GM19238 (cell line): ENCODE measurements around the gene GATAD2A.
A peak's percentile ranks its signal among the peaks of the same experiment; 100 is the strongest.
"Not testable (repeated sequence)": the region's sequence is repeated elsewhere in the genome, so short reads cannot be mapped to it uniquely, and the experiment has no call there.

Experiments
- DNase-seq: peaks from one replicate; pipeline ENCODE4 v3.0.0; 2011; ENCODE audit warnings: low spot score; ENCODE audit not compliant: insufficient read length

GATAD2A gene

GRCh38 chr19:19404879-19405860 lies at the start of gene GATAD2A:
GATAD2A (plus strand) TSS chr19:19405675; CDS start chr19:19465346, 59,671 bp downstream.
- peak; percentile 79 for DNase-seq

GRCh38 chr19:19356500-19356899 lies 49.0 kb upstream of the GATAD2A start:
- DNase-seq, result no peak

GRCh38 chr19:19356901-19357566 lies 48.4 kb upstream of the GATAD2A start:
- no peak for DNase-seq

GRCh38 chr19:19361075-19361594 lies 44.3 kb upstream of the GATAD2A start:
- DNase-seq, result peak; percentile 56

- no peak for DNase-seq
Observed at GRCh38 chr19:19362075-19362474, 43.4 kb upstream of the GATAD2A start.

- DNase-seq, result peak; percentile 67
Observed at GRCh38 chr19:19366434-19367396, 38.8 kb upstream of the GATAD2A start.

- DNase-seq, result no peak
Observed at GRCh38 chr19:19368087-19368486, 37.4 kb upstream of the GATAD2A start.

GRCh38 chr19:19371059-19371458 lies 34.4 kb upstream of the GATAD2A start:
- no peak for DNase-seq

- peak; percentile 47 for DNase-seq
Observed at GRCh38 chr19:19372656-19373416, 32.6 kb upstream of the GATAD2A start.

GRCh38 chr19:19379527-19379926 lies 25.9 kb upstream of the GATAD2A start:
- no peak for DNase-seq

GRCh38 chr19:19380316-19380715 lies 25.2 kb upstream of the GATAD2A start:
- DNase-seq, result not testable (repeated sequence)

GRCh38 chr19:19381007-19381926 lies 24.2 kb upstream of the GATAD2A start:
- no peak for DNase-seq

GRCh38 chr19:19382118-19382517 lies 23.4 kb upstream of the GATAD2A start:
- no peak for DNase-seq

GRCh38 chr19:19384486-19384885 lies 21.0 kb upstream of the GATAD2A start:
- no peak for DNase-seq

- DNase-seq, result peak; percentile 91
Observed at GRCh38 chr19:19385131-19385895, 20.2 kb upstream of the GATAD2A start.

- peak; percentile 38 for DNase-seq
Observed at GRCh38 chr19:19385896-19386869, 19.3 kb upstream of the GATAD2A start.

GRCh38 chr19:19387108-19387507 lies 18.4 kb upstream of the GATAD2A start:
- no peak for DNase-seq
